Activated CD8-positive, alpha-beta memory T cell treated with anti-CD3 and anti-CD28 coated beads for 4 hours (primary cell): ENCODE measurements around the gene ZAP70.

ENCODE experiments used
- DNase-seq, 2 donors: peaks; one replicate each; pipeline ENCODE4 v3.0.0-alpha.2; 2020; ENCODE audit warnings: low read depth in 2 of 2

ZAP70 gene

DNA sequence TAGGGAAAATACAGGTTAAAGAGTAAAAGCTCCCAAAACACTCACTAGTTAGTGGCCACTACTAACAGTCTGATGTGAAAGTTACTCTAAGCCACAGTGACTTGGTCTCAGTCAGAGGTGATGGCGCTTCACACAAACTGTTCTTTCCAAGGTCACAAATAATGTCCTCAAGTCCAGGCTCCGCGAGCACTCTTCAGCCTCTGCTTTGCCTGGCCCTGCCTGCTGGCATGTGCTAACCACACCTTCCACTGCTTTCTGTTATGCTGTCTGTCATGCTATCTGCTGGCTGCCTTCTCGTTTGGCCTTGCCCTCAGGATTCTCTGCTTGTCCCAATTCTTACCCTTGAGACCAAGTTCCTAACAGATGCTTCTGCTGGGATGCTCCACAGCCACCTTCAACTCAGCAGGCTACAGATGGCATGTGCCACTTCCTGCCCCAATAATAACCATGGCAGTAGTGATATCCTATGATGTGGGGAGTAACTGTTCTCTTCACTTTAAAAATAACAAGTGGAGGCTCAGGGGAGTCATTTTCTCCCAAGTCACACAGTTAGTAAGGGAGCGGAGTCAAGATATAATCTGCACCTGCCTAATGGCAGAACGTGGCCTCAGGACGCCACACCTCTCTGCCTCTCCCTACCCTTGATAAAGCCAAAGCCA, 75.7 kb downstream of the ZAP70 start:
- DNase-seq, result no peak
